ENCODE data around the gene CRACR2A.

The CRACR2A gene

GRCh38 chr12:3636328-3636727 is 116.6 kb downstream of the CRACR2A start:
- DNase-seq (ENCODE audit: extremely low spot score) = no peak
- POLR2A ChIA-PET = no interaction called here
- TF ChIP-seq SUZ12 (IDR thresholded peaks at IDR 0.05) (no peak), NFRKB (IDR thresholded peaks at IDR 0.05) (no peak), TARDBP (IDR thresholded peaks at IDR 0.05) (no peak), L3MBTL2 (conservative IDR thresholded peaks at IDR 0.05) (no peak)
- CTCF ChIA-PET = no interaction called here

- DNase-seq (ENCODE audit: extremely low spot score) = no peak
- POLR2A ChIA-PET = no interaction called here
- CTCF ChIA-PET = interaction anchor here (0.5 to 0.6 kb wide), 2 partner anchors 158 to 198 kb away, joined by 3 to 5 read pairs; no protein-coding TSS in a partner anchor
Measured at GRCh38 chr12:3634348-3634747, 118.6 kb downstream of the CRACR2A start.

DNA sequence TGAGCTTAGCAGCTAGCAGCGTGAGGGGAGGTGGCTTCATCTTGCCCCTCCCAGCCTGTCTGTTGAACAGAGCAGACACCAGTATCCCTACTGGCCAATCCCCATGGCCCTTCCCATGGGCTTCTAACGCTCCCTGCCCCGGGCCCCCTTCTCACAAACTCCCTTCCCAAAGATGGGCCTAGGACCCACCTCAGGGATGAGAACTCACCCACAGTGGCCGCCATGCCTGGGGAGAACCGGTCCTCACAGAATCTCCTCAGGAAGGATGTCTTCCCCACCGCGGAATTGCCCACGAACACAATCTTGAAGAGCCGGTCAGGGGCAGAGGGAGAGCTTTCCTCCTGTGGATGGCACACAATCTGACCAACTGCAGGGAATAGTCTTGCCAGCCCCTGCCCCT is 119.5 kb downstream of the CRACR2A start:
- POLR2A ChIA-PET = no interaction called here
- TF ChIP-seq BHLHE40 (IDR thresholded peaks at IDR 0.05; ENCODE audit: borderline replicate concordance) (no peak), SP1 (IDR thresholded peaks at IDR 0.05) (no peak), HDGF (IDR thresholded peaks at IDR 0.05; ENCODE audit: borderline replicate concordance) (no peak), TARDBP (IDR thresholded peaks at IDR 0.05) (no peak), FOXA1 (IDR thresholded peaks at IDR 0.05) (no peak), FOXM1 (IDR thresholded peaks at IDR 0.05; ENCODE audit: borderline replicate concordance) (no peak), CTBP1 (IDR thresholded peaks at IDR 0.05; ENCODE audit: borderline replicate concordance) (no peak)
- CTCF ChIA-PET = no interaction called here
- no peak for DNase-seq (ENCODE audit: extremely low spot score)

More at GRCh38 chr12:3634348-3634747, 118.6 kb downstream of the CRACR2A start:
- TF ChIP-seq SP1 (IDR thresholded peaks at IDR 0.05) (no peak), ZNF384 (IDR thresholded peaks at IDR 0.05) (no peak), ARNT (IDR thresholded peaks at IDR 0.05) (no peak), FOXK2 (IDR thresholded peaks at IDR 0.05) (no peak), NFRKB (IDR thresholded peaks at IDR 0.05) (no peak), BHLHE40 (IDR thresholded peaks at IDR 0.05; ENCODE audit: borderline replicate concordance) (no peak), HDGF (IDR thresholded peaks at IDR 0.05; ENCODE audit: borderline replicate concordance) (no peak), FOXA1 (IDR thresholded peaks at IDR 0.05) (no peak), TARDBP (IDR thresholded peaks at IDR 0.05) (no peak), L3MBTL2 (conservative IDR thresholded peaks at IDR 0.05) (no peak), SUZ12 (IDR thresholded peaks at IDR 0.05) (no peak), ELF4 (IDR thresholded peaks at IDR 0.05) (no peak), FOXM1 (IDR thresholded peaks at IDR 0.05; ENCODE audit: borderline replicate concordance) (no peak), CTBP1 (IDR thresholded peaks at IDR 0.05; ENCODE audit: borderline replicate concordance) (no peak), LEF1 (IDR thresholded peaks at IDR 0.05; ENCODE audit: borderline replicate concordance) (no peak)
- TF ChIP-seq, protein P1, sequence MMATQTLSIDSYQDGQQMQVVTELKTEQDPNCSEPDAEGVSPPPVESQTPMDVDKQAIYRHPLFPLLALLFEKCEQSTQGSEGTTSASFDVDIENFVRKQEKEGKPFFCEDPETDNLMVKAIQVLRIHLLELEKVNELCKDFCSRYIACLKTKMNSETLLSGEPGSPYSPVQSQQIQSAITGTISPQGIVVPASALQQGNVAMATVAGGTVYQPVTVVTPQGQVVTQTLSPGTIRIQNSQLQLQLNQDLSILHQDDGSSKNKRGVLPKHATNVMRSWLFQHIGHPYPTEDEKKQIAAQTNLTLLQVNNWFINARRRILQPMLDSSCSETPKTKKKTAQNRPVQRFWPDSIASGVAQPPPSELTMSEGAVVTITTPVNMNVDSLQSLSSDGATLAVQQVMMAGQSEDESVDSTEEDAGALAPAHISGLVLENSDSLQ (IDR thresholded peaks at IDR 0.05) = no peak

GRCh38 chr12:3632754-3633153 is 120.2 kb downstream of the CRACR2A start:
- ChIA-PET CTCF (no interaction called here), POLR2A (no interaction called here)
- DNase-seq (ENCODE audit: extremely low spot score) = no peak
- TF ChIP-seq SUZ12 (IDR thresholded peaks at IDR 0.05) = no peak
- TF ChIP-seq FOXK2 (IDR thresholded peaks at IDR 0.05) = no peak
- TF ChIP-seq FOXM1 (IDR thresholded peaks at IDR 0.05; ENCODE audit: borderline replicate concordance) = no peak
- no peak for TF ChIP-seq CTBP1 (IDR thresholded peaks at IDR 0.05; ENCODE audit: borderline replicate concordance)

- TF ChIP-seq SP1 (IDR thresholded peaks at IDR 0.05) (no peak), ZNF384 (IDR thresholded peaks at IDR 0.05) (no peak)
- CTCF ChIA-PET = no interaction called here
- DNase-seq (ENCODE audit: extremely low spot score) = no peak
- POLR2A ChIA-PET = no interaction called here
Measured at GRCh38 chr12:3632256-3632655, 120.7 kb downstream of the CRACR2A start.

GRCh38 chr12:3631759-3632158 is 121.2 kb downstream of the CRACR2A start:
- TF ChIP-seq ARNT (IDR thresholded peaks at IDR 0.05) (no peak), ELF4 (IDR thresholded peaks at IDR 0.05) (no peak), ZNF384 (IDR thresholded peaks at IDR 0.05) (no peak), L3MBTL2 (conservative IDR thresholded peaks at IDR 0.05) (no peak), FOXA1 (IDR thresholded peaks at IDR 0.05) (no peak), NFRKB (IDR thresholded peaks at IDR 0.05) (no peak), CTBP1 (IDR thresholded peaks at IDR 0.05; ENCODE audit: borderline replicate concordance) (no peak), FOXM1 (IDR thresholded peaks at IDR 0.05; ENCODE audit: borderline replicate concordance) (no peak), TARDBP (IDR thresholded peaks at IDR 0.05) (no peak), HDGF (IDR thresholded peaks at IDR 0.05; ENCODE audit: borderline replicate concordance) (no peak), SUZ12 (IDR thresholded peaks at IDR 0.05) (no peak), BHLHE40 (IDR thresholded peaks at IDR 0.05; ENCODE audit: borderline replicate concordance) (no peak), FOXK2 (IDR thresholded peaks at IDR 0.05) (no peak), SP1 (IDR thresholded peaks at IDR 0.05) (no peak)
- TF ChIP-seq, protein P1 (IDR thresholded peaks at IDR 0.05) = no peak
- CTCF ChIA-PET = no interaction called here

DNA sequence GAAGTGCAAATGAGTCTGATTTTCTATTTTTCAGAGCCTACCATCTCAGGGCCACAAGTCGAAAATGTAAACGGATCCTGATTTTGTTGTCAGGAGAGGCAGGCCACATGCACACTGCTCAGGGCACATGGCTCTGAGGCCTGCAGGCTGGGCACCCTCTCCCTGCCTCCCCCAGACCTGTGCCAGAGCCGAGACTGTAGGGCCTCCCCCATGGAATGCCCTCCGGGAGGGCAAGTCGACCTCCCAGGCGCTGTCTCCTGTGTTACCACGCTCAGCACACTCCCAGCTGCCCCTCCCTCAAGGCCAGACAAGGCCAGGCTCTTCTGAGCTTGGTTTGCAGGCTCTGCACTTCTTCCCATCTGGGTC is 121.7 kb downstream of the CRACR2A start:
- CTCF ChIA-PET = no interaction called here
- TF ChIP-seq ELF4 (IDR thresholded peaks at IDR 0.05) = no peak
- TF ChIP-seq LEF1 (IDR thresholded peaks at IDR 0.05; ENCODE audit: borderline replicate concordance) = no peak
- no peak for TF ChIP-seq FOXA1 (IDR thresholded peaks at IDR 0.05)
- no peak for TF ChIP-seq ARNT (IDR thresholded peaks at IDR 0.05)
- no peak for TF ChIP-seq FOXK2 (IDR thresholded peaks at IDR 0.05)
- no peak for TF ChIP-seq TARDBP (IDR thresholded peaks at IDR 0.05)
- no peak for TF ChIP-seq ZNF384 (IDR thresholded peaks at IDR 0.05)
- no peak for TF ChIP-seq SP1 (IDR thresholded peaks at IDR 0.05)
- TF ChIP-seq CTBP1 (IDR thresholded peaks at IDR 0.05; ENCODE audit: borderline replicate concordance) = no peak
- TF ChIP-seq L3MBTL2 (conservative IDR thresholded peaks at IDR 0.05) = no peak
- TF ChIP-seq FOXM1 (IDR thresholded peaks at IDR 0.05; ENCODE audit: borderline replicate concordance) = no peak
- no peak for TF ChIP-seq SUZ12 (IDR thresholded peaks at IDR 0.05)
- TF ChIP-seq, protein P1 (IDR thresholded peaks at IDR 0.05) = no peak
- TF ChIP-seq BHLHE40 (IDR thresholded peaks at IDR 0.05; ENCODE audit: borderline replicate concordance) = no peak
- TF ChIP-seq NFRKB (IDR thresholded peaks at IDR 0.05) = no peak
- no peak for TF ChIP-seq HDGF (IDR thresholded peaks at IDR 0.05; ENCODE audit: borderline replicate concordance)
- POLR2A ChIA-PET = no interaction called here
- no peak for DNase-seq (ENCODE audit: extremely low spot score)

More at GRCh38 chr12:3631759-3632158, 121.2 kb downstream of the CRACR2A start:
- DNase-seq (ENCODE audit: extremely low spot score) = no peak
- POLR2A ChIA-PET = no interaction called here

Data from HEK293T (cell line).